ENCODE results near the gene TUT7. TPM values are rescaled to one million over a fixed set of nuclear protein-coding genes. Genes with fewer than 3 reads are reported as not detected.

The TUT7 gene
- total and polyA plus RNA-seq, 2 of the 4 experiments (the other 2 are of a cell fraction): 13.3 to 33.3 TPM

DNA sequence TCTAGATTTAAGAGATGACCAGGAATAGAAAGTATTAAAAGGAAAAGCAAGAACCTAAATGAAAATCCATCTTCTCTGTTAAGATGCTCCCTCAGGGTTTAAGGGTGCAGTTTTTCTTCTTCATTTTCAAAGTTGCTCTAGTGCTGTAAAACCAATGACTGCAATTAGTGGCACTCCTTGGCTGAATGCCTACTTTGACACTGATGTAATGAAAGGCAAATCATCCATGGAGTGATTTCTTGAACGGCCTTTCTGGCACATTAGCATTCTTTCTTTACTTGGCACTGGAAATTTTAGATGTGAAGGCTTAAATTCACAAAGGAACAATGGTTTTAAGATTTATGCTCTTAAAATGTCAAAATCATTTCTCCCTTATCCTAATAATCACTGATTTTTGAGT is 52.5 kb downstream of the TUT7 start:
- Histone ChIP-seq H3K4ac (ENCODE audit: low read depth, low read length) (no peak overlapping the region), H3K23ac (ENCODE audit: low read depth, low read length) (no peak overlapping the region), H3K4me3 (ENCODE audit: insufficient read depth, low read depth, low read length) (no peak overlapping the region), H3K4me2 (ENCODE audit: low read depth, low read length) (no peak overlapping the region), H2BK5ac (ENCODE audit: low read depth, low read length, poor library complexity, severe bottlenecking) (no peak overlapping the region), H4K91ac (ENCODE audit: insufficient read depth, low read depth, low read length) (no peak overlapping the region), H3K9ac (ENCODE audit: low read depth, low read length) (no peak overlapping the region), H4K20me1 (ENCODE audit: insufficient read depth, low read length) (no peaks in the 10 kb centered on the region), H2AK5ac (ENCODE audit: low read depth, low read length) (no peak overlapping the region), H3K36me3 (ENCODE audit: control insufficient read depth, insufficient read depth, low read length) (peaks cover 51% of the 10 kb centered on the region), H3K4me1 (ENCODE audit: control insufficient read depth, insufficient read depth, low read length) (peaks cover 4% of the 10 kb centered on the region), H2BK120ac (ENCODE audit: low read depth, low read length) (no peak overlapping the region), H3K9me3 (ENCODE audit: control insufficient read depth, insufficient read depth, low read length) (no peaks in the 10 kb centered on the region), H2AFZ (replicated peaks; ENCODE audit: low read length, poor library complexity) (no peak overlapping the region), H3K27me3 (ENCODE audit: control insufficient read depth, insufficient read depth, low read length) (no peaks in the 10 kb centered on the region), H4K8ac (ENCODE audit: low read depth in 2 of 2, low read length in 2 of 2) (no peak overlapping the region), H2BK20ac (ENCODE audit: low read depth, low read length) (no peak overlapping the region), H3K9me1 (ENCODE audit: insufficient read depth, low read length) (no peaks in the 10 kb centered on the region; the same call in 1 of the 2 replicates), H3K27ac (ENCODE audit: insufficient read depth, low read length) (no peak overlapping the region), H3K14ac (replicated peaks; ENCODE audit: low read depth, low read length) (no peak overlapping the region), H3K18ac (ENCODE audit: low read depth, low read length) (no peak overlapping the region), H3K79me1 (ENCODE audit: low read depth in 1 of 2, low read length in 2 of 2) (peaks cover 0 to 9% of the 10 kb centered on the region in 2 experiments; a peak in 2 of 4 replicates), H2BK15ac (ENCODE audit: low read depth, low read length) (no peak overlapping the region), H4K5ac (ENCODE audit: low read depth, low read length) (no peak overlapping the region), H3K56ac (ENCODE audit: extremely low read depth, insufficient read depth, low read length) (no peak overlapping the region), H2AK9ac (replicated peaks; ENCODE audit: low read depth, low read length, poor library complexity) (no peak overlapping the region)
- WGBS, 2 experiments (ENCODE audit: extremely low coverage in 2 of 2, insufficient read length in 1 of 2): no CpG with 5 or more reads among the region's 1 CpG
- intact Hi-C loops (cut with micrococcal nuclease): loop anchor here (5.0 kb wide), 1 partner anchor 36 kb away; no protein-coding TSS in a partner anchor
- DNase-seq (no peak), ATAC-seq (ENCODE audit: low read depth) (no peak)
- no TSS peak for BruUV-seq (replicated peaks)
- in situ Hi-C loops (cut with MboI; ENCODE audit: low sequenced_read_pairs): no loop called here
- ChIA-PET POLR2A (ENCODE audit: unreplicated experiment) (no interaction called here), CTCF (no interaction called here)
- TF ChIP-seq BHLHE40 (IDR thresholded peaks at IDR 0.05; ENCODE audit: low read depth, low read length): no peak
- TF ChIP-seq SMC3 (IDR thresholded peaks at IDR 0.05; ENCODE audit: low read depth, low read length): no peak
- TF ChIP-seq CTCF (conservative IDR thresholded peaks at IDR 0.05; ENCODE audit: low read depth, low read length): no peak
- no peak for TF ChIP-seq CHD1 (IDR thresholded peaks at IDR 0.05; ENCODE audit: low read depth, low read length)
- no peak for TF ChIP-seq MAZ (IDR thresholded peaks at IDR 0.05; ENCODE audit: borderline replicate concordance, low read depth, low read length)
- TF ChIP-seq RAD21 (IDR thresholded peaks at IDR 0.05; ENCODE audit: low read length): no peak
- no peak for TF ChIP-seq FOS (IDR thresholded peaks at IDR 0.05; ENCODE audit: low read depth, low read length)
- no peak for TF ChIP-seq CEBPB (IDR thresholded peaks at IDR 0.05; ENCODE audit: low read depth, low read length)
- TF ChIP-seq NFE2L2 (IDR thresholded peaks at IDR 0.05; ENCODE audit: low read depth, low read length): no peak
- TF ChIP-seq, protein P1, sequence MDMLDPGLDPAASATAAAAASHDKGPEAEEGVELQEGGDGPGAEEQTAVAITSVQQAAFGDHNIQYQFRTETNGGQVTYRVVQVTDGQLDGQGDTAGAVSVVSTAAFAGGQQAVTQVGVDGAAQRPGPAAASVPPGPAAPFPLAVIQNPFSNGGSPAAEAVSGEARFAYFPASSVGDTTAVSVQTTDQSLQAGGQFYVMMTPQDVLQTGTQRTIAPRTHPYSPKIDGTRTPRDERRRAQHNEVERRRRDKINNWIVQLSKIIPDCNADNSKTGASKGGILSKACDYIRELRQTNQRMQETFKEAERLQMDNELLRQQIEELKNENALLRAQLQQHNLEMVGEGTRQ (IDR thresholded peaks at IDR 0.05; ENCODE audit: low read depth, low read length): no peak
- no peak for TF ChIP-seq POLR2A (IDR thresholded peaks at IDR 0.05; ENCODE audit: low read depth, low read length)
- TF ChIP-seq RCOR1 (IDR thresholded peaks at IDR 0.05; ENCODE audit: insufficient replicate concordance, low read length): no peak
- no peak for TF ChIP-seq MAFK (IDR thresholded peaks at IDR 0.05; ENCODE audit: low read depth, low read length)
- no peak for TF ChIP-seq RFX5 (IDR thresholded peaks at IDR 0.05; ENCODE audit: low read depth, low read length)
- dilution Hi-C loops (cut with HindIII; ENCODE audit: low sequenced_read_pairs, unreplicated experiment): no loop called here
